ENCODE data around the gene KLHL29.

KLHL29 gene

DNA sequence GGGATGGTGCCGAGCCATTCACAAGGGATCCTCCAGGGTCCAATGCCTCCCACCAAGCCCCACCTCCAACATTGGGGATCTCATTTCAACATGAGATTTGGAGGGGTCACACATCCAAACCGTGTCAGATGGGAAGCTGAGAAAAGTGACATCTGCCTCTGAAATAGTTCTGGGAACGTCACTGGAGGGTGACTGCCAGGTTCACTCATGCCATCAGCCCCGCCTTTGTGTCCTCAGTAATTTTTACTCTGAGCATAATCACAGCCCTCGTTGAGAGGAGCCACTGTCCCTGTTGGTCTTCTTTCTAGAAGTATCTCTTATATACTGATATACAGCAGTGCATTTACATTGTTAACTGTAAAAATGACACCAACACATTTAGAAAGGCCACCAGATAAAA is 67.4 kb downstream of the KLHL29 start:
- DNase-seq (ENCODE audit: low spot score), result no peak

DNA sequence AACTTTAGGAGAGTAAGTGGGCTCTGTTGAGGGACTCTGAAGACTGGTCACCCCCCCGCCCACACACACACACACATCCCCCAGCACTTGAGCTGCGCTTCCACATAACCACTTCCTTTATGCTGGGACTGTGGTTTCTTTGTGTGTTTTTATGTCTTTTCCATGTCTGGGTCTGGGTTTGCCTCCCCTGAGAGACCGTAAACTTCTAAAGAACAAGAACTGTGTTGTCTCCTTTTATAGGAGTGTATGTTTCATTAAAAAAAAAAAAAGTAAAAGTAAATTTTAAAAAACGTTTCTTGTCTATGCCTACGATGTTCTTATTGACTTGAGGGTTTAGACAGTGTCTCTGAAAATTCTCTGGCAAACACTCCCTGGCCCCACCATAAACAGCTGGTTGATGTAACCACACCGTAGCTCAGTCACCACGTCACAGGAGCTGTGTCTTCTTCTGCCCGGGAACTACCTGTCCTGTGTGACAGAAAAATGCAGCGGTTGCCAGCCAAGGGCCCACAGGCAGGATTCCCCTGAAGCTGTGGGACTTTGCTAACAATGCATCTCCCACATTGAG is 68.0 kb downstream of the KLHL29 start:
- no peak for DNase-seq (ENCODE audit: low spot score)

GRCh38 chr2:23453432-23453831 is 68.5 kb downstream of the KLHL29 start:
- DNase-seq (ENCODE audit: low spot score), result no peak

DNA sequence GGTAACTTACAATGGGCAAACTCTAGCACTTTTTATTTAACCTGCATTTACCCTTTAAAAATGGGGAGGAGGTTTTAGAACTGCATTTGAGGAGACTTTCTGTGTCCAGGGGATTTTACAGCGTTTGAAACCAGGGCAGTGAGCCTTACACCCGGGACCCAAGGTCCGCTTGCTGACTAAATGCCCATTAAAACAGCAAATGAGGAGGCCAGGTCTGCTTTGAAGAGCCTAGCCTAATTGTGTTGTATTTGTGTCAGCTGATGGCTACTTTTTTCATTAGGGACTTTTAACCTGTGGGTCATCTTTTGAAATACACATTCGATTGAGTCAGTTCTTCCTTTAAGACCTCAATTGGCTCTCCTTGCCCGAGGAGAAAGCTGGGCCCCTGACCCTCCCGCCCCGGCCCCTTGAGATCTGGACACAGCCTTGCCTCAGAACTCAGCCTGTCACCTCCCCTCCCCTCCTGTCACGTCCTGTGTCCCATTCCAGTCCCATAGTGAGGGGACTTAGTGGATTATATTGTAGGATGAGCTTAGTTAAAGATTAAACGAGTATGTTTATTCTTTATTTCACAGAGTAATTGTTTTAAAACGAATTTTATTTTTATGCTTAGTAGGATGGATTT is 69.0 kb downstream of the KLHL29 start:
- DNase-seq (ENCODE audit: low spot score), result no peak

DNA sequence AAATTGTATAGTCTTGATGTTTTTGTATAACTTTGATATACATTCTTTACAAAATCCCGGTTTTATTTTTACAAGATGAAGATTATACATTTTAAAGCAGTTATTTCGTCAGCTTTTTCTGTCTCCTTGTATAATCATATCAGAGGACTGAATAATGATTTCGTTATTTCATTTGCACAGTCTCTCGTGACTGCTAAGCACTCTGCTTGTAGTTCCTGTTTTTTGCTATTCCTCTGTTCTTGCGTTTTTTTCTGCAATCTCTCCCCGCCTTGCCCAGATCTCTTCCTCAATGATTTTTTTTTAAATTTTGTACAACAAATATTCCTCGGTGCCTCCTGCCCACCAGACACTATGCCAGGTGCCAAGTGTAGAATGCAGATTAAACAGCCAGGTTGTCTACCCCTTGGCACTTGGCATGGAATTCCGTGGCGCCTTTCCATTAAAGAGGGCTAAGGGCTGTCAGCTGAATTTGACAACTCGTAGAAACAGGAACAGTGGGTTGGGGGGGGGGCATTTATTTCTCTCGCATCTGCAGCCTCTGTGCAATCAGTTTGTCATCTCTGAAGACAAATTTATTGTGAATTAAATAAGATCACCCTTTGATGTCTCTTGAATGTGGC is 69.6 kb downstream of the KLHL29 start:
- DNase-seq (ENCODE audit: low spot score), result no peak

GRCh38 chr2:23456396-23456795 is 71.4 kb downstream of the KLHL29 start:
- no peak for DNase-seq (ENCODE audit: low spot score)

- no peak for DNase-seq (ENCODE audit: low spot score)
Observed at GRCh38 chr2:23456881-23457760, 72.1 kb downstream of the KLHL29 start.

GRCh38 chr2:23457990-23458682 is 73.2 kb downstream of the KLHL29 start:
- no peak for DNase-seq (ENCODE audit: low spot score)

DNA sequence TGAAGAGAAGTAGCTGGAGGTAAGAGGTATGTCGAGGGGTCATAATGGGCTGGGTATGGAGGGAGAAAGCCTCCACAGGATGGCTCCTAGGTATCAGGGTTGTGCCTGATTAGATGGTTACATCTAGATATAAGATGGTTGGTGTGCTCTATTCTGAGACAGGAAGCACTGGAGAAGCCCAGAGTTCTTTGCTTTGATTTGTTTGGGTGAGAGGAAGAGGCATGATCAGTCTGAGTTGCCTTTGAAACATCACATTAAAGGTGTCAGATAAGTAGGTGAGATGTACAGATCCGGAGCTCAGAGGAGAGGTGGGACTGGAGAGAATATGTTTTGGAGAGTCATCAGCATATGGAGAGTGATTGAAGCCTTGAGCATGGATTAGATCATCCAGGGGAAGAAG is 74.1 kb downstream of the KLHL29 start:
- DNase-seq (ENCODE audit: low spot score), result no peak

DNA sequence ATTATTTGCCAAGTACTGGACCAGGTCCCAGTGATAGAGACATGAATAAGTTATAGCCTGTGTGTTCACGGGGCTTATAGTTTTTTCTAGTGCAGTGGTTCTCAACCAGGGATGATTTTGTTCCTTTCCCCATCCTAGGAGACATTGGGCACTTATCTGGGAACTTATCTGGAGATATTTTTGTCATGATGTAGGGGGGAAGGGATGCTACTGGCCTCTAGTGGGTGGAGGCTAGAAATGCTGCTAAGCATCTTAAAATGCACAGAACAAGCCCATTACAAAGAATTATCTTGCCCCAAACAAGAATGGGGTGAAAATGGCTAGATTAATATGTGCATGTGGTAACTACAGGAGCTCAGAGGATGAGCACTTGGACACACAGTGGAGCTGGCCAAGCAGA is 75.2 kb downstream of the KLHL29 start:
- DNase-seq (ENCODE audit: low spot score), result no peak

DNA sequence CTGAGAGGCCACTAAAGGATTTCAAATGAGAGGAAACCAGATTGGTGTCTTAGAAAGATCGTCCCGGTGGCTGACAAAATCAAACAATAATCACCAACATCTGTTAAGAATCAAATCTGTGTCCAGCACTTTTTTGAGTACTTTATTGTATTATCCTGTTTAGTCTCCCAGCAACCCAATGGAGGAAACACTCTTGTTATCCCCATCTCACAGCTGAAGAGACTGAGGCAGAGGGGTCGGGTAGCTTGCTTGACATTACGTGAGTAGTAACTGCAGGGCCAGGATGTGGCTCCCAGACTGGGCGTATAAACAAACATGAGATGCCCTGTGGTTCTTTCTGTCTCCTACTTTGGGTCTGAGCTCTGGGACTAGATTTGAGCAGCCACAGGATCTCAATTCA is 76.0 kb downstream of the KLHL29 start:
- DNase-seq (ENCODE audit: low spot score), result no peak

DNA sequence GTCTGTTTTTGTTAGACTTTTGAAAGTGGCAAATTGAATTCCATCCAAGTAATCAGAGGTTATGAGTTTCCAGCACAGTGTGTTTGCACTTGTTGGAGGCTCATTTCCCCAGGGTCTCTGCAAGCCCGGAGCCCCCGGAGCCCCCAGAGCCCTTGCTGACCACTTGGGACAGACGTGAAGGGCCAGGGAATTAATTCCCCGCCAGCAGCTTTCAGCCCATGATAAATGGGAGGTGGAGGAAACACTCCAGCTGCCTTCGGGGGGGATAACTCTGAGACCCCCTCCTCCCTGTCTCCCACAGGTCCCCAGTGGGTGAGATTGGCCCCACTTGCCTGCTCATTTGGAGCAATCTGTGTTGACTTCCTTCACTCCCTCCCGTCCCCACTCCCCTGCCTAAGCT is 79.2 kb downstream of the KLHL29 start:
- DNase-seq (ENCODE audit: low spot score), result no peak

GRCh38 chr2:23464905-23465537 is 80.0 kb downstream of the KLHL29 start:
- no peak for DNase-seq (ENCODE audit: low spot score)

DNA sequence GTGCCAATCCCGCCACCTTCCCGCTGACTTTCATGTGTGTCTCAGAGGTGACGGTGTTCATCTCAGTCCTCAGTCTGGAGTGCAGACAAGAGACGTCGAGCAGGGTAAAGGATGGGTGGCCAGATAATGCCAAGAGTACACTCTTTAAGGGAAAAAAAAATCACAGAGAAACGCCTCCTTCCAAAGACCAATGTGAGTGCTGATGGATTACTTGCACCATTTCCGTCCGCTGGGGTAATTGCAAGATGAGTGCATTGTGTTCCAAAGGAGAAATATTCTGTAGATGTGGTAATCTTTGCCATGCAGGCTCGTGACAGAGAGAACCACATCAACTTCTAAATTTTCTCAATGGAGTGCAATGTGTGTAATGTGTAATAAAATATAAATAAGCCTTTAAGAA is 81.0 kb downstream of the KLHL29 start:
- no peak for DNase-seq (ENCODE audit: low spot score)

DNA sequence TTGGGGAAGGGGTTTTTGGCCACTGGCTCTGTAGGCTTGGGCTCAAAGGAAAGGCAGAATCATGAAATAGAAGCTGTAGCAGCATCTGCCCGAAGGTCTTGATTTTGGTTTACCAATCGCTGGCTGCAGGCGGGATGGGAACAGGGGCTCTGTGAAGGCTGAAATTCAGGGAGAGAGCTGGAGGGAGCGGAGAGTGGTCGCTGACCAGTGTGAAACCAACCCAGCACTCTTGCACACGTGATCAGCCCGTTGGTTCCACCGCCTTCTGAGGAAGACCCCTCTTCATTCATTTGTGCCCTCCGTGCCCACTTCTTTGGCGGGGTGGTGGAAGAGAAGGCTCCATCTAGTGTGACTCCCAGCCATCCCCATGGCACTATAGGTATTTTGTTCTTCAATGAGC is 82.6 kb downstream of the KLHL29 start:
- no peak for DNase-seq (ENCODE audit: low spot score)

GRCh38 chr2:23468474-23469141 is 83.6 kb downstream of the KLHL29 start:
- no peak for DNase-seq (ENCODE audit: low spot score)

- DNase-seq (ENCODE audit: low spot score), result no peak
Observed at GRCh38 chr2:23469142-23469540, 84.2 kb downstream of the KLHL29 start.

DNA sequence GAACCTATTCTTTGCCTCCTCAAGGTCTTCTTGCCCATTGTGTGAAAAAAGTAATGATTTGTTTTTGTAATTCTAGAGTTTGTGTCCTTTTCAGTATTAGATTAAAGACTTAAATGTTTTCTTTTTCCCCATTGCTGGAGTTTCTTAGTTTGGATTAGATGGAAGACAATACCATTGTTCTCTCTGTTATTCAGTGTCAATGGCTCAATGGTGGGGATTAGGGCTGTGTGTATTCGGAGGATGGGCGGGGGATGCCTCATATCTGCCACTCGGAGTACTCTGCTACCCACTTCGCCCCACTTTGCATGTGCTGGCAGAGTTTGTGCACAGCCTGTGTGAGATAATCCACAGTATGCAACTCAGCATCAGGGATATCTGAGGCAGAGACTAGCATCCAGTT is 90.1 kb downstream of the KLHL29 start:
- DNase-seq (ENCODE audit: low spot score), result no peak

DNA sequence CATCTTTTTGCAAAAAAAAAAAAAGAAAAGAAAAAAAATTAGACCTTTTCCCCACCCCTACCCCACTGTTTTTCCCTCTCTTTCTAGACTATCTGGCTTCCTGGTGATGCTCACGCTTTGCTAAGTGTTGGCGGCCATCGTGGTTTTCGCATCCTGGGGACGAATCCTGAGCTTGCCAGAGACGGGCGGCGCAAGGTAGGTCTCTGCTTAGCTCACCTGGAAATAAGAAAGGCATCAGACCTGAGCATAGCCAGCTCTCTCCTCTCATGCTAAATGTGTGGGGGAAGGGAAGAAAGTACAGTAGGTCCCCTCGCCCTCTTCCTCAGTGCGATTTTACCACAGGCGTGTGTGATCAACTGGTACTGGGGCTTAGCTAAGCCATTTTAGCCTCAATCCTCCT is 90.5 kb downstream of the KLHL29 start:
- no peak for DNase-seq (ENCODE audit: low spot score)

DNA sequence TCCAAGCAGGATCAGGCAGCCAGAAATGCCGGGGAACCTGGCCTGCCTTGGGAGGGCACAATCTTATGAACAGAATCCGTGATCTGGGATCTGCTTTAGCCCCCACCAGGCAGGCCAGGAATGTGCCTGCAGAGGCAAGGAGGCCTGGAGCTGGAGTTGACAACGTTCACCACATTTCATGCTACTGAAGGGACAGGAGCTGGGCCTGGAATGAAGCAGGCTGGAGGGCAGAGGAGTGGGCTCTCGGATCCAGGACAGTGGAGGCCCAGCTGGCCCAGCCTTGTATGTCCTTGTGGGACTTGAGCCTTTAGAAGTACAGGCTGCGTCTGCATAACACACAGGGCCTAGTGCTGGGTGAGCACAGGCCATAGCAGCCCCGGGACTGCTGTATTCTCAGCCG is 91.8 kb downstream of the KLHL29 start:
- DNase-seq (ENCODE audit: low spot score), result no peak

- no peak for DNase-seq (ENCODE audit: low spot score)
Observed at GRCh38 chr2:23477392-23477791, 92.4 kb downstream of the KLHL29 start.

All from Ammon's horn (tissue), 1 donor.